Hematopoietic multipotent progenitor cell treated with erythropoietin and hydrocortisone succinate and interleukin-3 and kit ligand, for 6 days (in vitro differentiated cells): ENCODE measurements around the gene C16orf74.
A peak's percentile ranks its signal among the peaks of the same experiment; 100 is the strongest.

Experiments
- DNase-seq: peaks from one replicate; pipeline ENCODE4 v3.0.0-alpha.2; 2015

C16orf74 gene

DNA sequence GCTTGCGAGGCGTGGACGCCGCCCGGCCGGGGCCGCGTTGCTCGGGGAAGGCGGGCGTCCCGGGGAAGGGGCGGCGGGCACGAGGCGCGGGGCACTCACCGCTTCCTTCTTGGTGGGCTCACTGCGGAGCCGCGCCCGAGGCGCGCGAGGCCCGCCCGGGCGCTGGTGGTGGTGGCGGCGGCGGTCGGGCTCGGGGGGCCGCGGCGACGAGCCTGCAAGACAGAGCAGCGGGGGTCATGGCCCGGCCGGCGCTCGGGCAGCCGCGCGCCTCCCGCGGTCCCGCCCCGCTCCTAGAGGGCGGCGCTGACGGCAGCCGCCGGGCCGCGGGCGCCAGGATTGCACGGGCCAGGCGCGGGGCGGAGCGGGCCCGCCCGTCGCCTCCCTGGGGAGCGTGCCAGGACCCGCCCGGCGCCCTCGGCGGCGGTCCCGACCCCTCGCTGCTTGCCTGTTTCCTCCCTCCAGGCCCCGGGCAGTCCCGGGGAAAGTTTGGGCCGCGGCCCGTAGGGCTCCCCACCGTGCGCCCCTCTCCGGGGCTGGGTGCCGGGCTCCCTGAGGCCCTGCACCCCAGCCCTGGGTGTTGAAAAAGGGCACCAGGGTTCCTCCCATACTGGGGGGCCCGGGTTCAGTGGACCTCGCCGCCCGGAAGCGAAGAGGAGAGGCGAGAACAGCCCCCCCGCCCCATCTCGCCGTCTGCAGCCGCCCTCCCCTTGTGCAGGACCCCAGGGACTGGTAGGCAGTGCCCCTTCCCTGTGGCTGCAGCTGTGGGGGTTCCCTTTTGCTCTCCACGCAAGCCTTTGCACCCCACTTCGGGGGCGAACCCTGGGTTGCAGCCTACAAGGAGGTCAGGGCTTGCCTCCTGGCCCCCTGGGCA, at the start of gene C16orf74:
Gene C16orf74 (minus strand): TSS at position 270 of the 871 bp plus-strand sequence. CDS start 15,879 bp downstream, outside the sequence.
- peak; percentile 67 for DNase-seq

DNA sequence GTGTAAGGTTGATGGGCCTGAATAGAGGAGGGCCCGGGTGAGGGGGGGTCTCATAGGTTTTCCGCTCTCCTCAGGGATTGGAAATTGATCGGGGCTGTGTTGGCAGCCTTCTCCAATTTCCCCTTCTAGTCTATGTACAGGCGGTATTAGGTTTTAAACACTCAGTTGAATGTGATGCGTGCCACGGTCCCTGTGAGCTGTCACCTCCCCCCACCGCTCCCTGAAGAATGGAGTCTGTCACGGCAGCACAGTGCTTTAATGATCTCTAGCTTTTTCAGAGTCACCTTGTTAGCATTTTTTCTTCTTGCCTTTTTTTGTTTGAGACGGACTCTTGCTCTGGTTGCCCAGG, 49.4 kb upstream of the C16orf74 start:
- DNase-seq: peak; percentile 25

- DNase-seq: peak; percentile 95
Observed at GRCh38 chr16:85799497-85800320, 48.8 kb upstream of the C16orf74 start, which contains the start of the genes COX4I1 and EMC8. COX4I1 (plus strand) TSS chr16:85799695; CDS start chr16:85801206, 1,511 bp downstream. EMC8 (minus strand) TSS chr16:85799544; CDS start chr16:85799295, 249 bp downstream.

DNA sequence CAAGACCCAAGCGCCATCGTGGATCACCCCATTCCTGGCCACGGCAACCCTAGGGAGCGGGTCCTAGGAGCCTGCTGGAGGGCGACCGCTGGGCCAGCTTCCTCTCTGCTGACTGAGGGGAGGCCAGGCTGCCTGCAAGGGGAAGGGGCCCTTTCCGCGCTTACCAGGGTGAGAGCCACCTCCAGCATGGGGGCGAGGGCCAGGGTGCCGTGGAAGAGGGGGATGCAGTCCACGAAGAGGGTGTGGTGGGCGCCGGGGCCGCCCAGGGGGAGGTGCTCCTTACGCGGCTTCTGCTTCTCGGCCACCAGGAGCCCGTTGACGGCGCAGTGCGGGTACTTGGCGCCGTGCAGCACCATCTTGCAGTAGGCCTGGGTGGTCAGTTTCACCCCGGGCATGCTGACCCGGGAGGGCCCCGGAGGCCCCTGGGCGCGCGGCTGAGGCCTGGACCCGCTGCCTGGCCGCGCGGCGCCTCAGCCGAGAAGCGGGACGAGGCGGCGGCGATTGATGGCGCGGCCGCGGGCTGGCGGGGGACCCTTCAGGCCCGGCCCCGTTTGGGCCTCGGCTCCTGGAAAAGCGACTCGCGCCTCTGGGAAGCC, 48.1 kb upstream of the C16orf74 start:
- peak; percentile 62 for DNase-seq

- peak; percentile 10 for DNase-seq
Observed at GRCh38 chr16:85798283-85798776, 47.4 kb upstream of the C16orf74 start.

DNA sequence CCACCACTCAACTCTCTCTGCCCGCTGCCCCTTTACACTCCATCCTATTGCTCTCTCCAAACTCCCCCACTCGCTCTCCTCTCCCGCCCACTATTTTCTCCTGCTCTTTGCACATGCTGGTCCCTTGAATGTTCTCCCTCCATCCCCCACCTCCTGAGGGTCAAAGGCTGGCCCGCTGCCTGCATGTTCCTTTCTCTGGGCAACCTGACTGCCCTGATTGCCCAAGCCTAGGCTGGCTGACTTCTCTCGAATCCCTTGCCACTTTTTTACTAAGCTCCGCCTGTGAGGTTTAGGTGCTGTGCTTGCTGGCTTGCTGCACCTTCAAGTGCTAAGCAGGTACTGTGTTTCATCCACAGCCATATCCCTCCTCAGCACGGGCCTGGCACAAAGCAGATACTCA, 45.7 kb upstream of the C16orf74 start:
- no peak for DNase-seq

DNA sequence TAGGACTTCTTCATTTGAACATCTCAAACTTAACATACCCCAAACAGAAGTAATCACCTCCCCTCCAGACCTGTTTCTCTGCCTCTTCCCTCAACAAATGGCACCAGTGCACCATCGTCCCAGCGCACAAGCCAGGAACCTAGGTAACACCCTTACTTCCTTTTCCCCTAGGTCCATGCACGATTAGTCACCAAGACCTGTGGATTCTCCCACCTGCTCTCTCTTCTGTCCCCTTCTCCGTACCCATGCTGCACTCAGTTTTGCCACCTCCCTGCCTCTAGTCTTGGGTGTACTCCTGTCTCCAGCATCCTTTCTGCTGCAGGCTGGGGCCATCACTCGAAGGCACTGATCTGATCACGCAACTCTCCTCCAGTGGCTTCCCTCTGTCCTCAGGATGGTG, 45.3 kb upstream of the C16orf74 start:
- DNase-seq: no peak

DNA sequence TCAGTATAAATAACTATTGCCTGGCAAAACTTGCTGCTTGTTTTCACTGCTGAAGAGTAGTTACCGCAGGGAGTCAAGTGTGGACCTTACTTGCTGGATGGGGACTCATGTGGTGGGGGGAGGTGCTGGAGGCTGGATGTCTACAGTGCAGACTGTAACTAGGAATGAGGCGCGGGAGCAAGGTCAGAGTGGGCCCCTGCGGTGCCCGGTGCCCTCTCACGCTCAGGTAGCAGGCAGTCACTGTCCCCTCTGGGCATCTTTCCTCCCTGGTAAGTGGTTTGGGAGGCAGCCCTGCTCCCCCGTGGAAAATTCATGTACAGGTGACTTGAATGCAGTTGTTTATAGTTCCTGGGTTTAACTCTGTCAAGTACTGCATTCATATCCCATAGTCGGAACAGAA, 43.8 kb upstream of the C16orf74 start:
- no peak for DNase-seq

DNA sequence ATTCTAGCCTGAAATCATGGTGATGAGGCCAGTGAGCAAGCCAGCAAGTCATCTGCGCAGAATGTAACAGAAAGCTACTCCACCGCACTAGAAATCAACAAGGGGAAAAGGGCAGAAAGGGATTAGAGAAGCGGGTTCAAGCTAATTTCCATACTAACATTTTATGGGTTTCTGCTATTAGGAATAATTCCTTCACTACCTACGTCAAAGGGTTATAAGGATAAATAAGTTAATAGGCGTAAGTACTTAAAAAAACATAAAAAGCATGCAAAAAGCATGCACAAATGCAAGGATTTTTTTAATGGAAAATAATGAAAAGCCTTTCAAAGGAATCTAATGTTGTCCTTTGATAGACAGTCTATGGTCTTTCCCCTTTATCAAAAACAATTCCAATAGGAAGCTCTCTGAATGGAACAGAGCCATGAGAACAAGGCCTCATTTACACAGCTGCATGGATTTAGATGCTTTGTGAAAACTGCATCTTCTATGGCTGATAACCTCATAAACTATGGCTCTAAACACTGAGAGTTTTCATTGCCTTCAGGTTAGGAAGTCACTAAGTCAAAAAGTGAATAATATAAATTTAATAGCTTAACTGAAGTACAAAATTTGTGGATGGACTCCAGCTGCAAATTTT, 42.9 kb upstream of the C16orf74 start:
- DNase-seq: no peak

GRCh38 chr16:85789773-85790172, 38.9 kb upstream of the C16orf74 start:
- DNase-seq: no peak

- no peak for DNase-seq
Observed at GRCh38 chr16:85788819-85789218, 37.9 kb upstream of the C16orf74 start.

GRCh38 chr16:85785927-85786326, 35.0 kb upstream of the C16orf74 start:
- DNase-seq: no peak

DNA sequence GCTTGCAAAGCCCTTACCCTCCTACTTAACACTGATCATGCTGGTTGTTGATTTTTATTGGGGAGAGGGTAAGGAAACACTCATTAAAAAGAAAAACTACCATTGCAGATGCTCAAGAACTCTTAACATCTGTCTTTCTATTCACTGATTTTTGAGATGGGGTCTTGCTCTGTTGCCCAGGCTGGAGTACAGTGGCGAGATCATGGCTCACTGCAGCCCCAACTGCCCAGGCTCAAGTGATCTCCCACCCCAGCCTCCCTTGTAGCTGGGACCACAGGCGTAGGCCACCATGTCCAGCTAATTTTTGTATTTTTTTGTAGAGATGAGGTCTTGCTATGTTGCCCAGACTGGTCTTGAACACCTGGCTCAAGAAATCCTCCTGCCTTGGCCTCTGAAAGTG, 33.9 kb upstream of the C16orf74 start:
- DNase-seq: no peak

DNA sequence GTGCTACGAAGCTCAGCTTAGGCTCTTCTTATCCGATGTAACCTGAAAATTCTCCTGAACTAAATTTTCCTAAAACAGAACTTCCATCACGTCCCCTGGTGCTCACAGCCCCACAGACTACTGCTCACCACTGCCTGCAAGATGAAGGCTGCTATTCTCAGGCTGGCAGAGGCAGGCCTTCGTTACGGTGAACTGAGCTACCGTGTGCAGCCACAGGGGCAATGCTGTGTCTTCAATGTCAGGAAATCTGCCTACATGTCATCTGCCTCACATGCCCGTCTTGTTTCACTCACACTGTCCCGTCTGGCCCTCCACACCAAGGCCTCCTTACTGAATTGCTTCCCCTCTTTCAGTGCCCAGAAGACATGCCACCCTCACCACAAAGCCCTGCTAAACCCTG, 32.5 kb upstream of the C16orf74 start:
- no peak for DNase-seq

DNA sequence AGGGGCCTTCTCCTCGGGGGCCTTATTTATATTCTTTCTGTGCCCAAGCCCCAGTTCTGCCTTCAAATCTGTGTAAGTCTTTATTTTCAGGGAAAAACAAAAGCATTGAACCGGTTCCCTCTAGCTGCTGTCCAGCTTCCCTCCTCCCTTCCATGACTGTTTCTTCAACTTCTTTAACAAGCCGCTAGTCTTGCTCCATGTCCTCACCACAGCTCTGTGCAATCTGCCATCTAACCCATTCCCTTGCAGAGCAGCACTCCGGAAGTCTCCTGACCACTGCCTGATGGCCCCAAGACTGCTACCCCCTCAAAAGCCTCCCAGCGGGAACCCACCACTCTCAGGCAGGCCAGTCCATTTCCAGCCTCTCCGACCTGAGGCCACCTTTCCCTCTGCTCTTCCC, 31.6 kb upstream of the C16orf74 start:
- no peak for DNase-seq

- no peak for DNase-seq
Observed at GRCh38 chr16:85781695-85782370, 30.9 kb upstream of the C16orf74 start.

- no peak for DNase-seq
Observed at GRCh38 chr16:85781156-85781555, 30.3 kb upstream of the C16orf74 start.

DNA sequence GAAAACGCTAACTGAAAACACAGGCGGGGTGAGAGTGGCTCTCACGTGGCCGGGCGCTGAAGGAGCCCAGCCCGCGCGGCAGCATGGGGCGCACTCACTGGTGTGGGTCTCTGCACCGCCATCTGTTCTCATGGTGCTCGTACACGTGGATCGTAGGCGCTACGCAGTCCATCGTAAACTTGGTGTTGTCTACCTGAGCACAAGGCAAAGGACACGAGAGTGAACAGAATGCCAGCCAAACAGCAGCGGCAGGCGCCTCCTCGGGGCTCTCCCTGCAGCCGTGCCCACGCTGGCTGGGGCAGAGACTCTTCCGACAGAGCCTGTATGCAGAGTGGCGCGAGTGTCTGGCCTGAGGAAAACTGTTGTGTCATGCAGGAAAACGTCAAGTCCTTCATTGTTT, 29.4 kb upstream of the C16orf74 start:
- no peak for DNase-seq

- DNase-seq: no peak
Observed at GRCh38 chr16:85778873-85779272, 28.0 kb upstream of the C16orf74 start.

- DNase-seq: no peak
Observed at GRCh38 chr16:85777583-85778310, 26.9 kb upstream of the C16orf74 start.

- no peak for DNase-seq
Observed at GRCh38 chr16:85774811-85775210, 23.9 kb upstream of the C16orf74 start.
